ENCODE measurements around the gene SPTBN2.

Gene SPTBN2

GRCh38 chr11:66686801-66687750 is 41.9 kb downstream of the SPTBN2 start:
- Histone ChIP-seq H3K9ac (ENCODE audit: low read length) (no peak overlapping the region), H3K27me3 (ENCODE audit: control insufficient read depth, insufficient read depth, low read length) (no peaks in the 10 kb centered on the region), H3K36me3 (ENCODE audit: control insufficient read depth, insufficient read depth, low read length) (no peaks in the 10 kb centered on the region), H3K4me1 (ENCODE audit: control insufficient read depth, insufficient read depth, low read length) (no peaks in the 10 kb centered on the region), H3K4me3 (ENCODE audit: low read length) (no peak overlapping the region), H3K9me3 (ENCODE audit: control insufficient read depth, low read length) (no peaks in the 10 kb centered on the region)

- Histone ChIP-seq H3K4me3 (ENCODE audit: low read length) (no peak overlapping the region), H3K9me3 (ENCODE audit: control insufficient read depth, low read length) (no peaks in the 10 kb centered on the region), H3K9ac (ENCODE audit: low read length) (no peak overlapping the region), H3K36me3 (ENCODE audit: control insufficient read depth, insufficient read depth, low read length) (no peaks in the 10 kb centered on the region), H3K4me1 (ENCODE audit: control insufficient read depth, insufficient read depth, low read length) (no peaks in the 10 kb centered on the region), H3K27me3 (ENCODE audit: control insufficient read depth, insufficient read depth, low read length) (no peaks in the 10 kb centered on the region)
Measured at GRCh38 chr11:66686100-66686785, 42.8 kb downstream of the SPTBN2 start.

- Histone ChIP-seq H3K27me3 (ENCODE audit: control insufficient read depth, insufficient read depth, low read length) (no peaks in the 10 kb centered on the region), H3K9me3 (ENCODE audit: control insufficient read depth, low read length) (no peaks in the 10 kb centered on the region), H3K9ac (ENCODE audit: low read length) (no peak overlapping the region), H3K36me3 (ENCODE audit: control insufficient read depth, insufficient read depth, low read length) (no peaks in the 10 kb centered on the region), H3K4me1 (ENCODE audit: control insufficient read depth, insufficient read depth, low read length) (no peaks in the 10 kb centered on the region), H3K4me3 (ENCODE audit: low read length) (no peak overlapping the region)
Measured at GRCh38 chr11:66685276-66686099, 43.5 kb downstream of the SPTBN2 start.

- Histone ChIP-seq H3K4me3 (ENCODE audit: low read length) (no peak overlapping the region), H3K4me1 (ENCODE audit: control insufficient read depth, insufficient read depth, low read length) (no peaks in the 10 kb centered on the region), H3K27me3 (ENCODE audit: control insufficient read depth, insufficient read depth, low read length) (no peaks in the 10 kb centered on the region), H3K36me3 (ENCODE audit: control insufficient read depth, insufficient read depth, low read length) (no peaks in the 10 kb centered on the region), H3K9ac (ENCODE audit: low read length) (no peak overlapping the region), H3K9me3 (ENCODE audit: control insufficient read depth, low read length) (no peaks in the 10 kb centered on the region)
Measured at GRCh38 chr11:66684635-66685034, 44.4 kb downstream of the SPTBN2 start.

- Histone ChIP-seq H3K27me3 (ENCODE audit: control insufficient read depth, insufficient read depth, low read length) (no peaks in the 10 kb centered on the region), H3K4me3 (ENCODE audit: low read length) (no peak overlapping the region), H3K9ac (ENCODE audit: low read length) (no peak overlapping the region), H3K9me3 (ENCODE audit: control insufficient read depth, low read length) (no peaks in the 10 kb centered on the region), H3K36me3 (ENCODE audit: control insufficient read depth, insufficient read depth, low read length) (no peaks in the 10 kb centered on the region), H3K4me1 (ENCODE audit: control insufficient read depth, insufficient read depth, low read length) (peaks cover under 1% of the 10 kb centered on the region)
Measured at GRCh38 chr11:66683877-66684276, 45.1 kb downstream of the SPTBN2 start.

- Histone ChIP-seq H3K9me3 (ENCODE audit: control insufficient read depth, low read length) (no peaks in the 10 kb centered on the region), H3K9ac (ENCODE audit: low read length) (no peak overlapping the region)
Measured at GRCh38 chr11:66680966-66681645, 47.9 kb downstream of the SPTBN2 start.

GRCh38 chr11:66677599-66678375 is 51.2 kb downstream of the SPTBN2 start, which contains the start of gene RBM4B:
RBM4B (minus strand) TSS chr11:66677887; CDS start chr11:66677079, 808 bp downstream.
- H3K4me1 ChIP-seq (ENCODE audit: control insufficient read depth, insufficient read depth, low read length), result peaks cover 14% of the 10 kb centered on the region

More at GRCh38 chr11:66680966-66681645, 47.9 kb downstream of the SPTBN2 start:
- Histone ChIP-seq H3K4me1 (ENCODE audit: control insufficient read depth, insufficient read depth, low read length) (peaks cover 13% of the 10 kb centered on the region), H3K4me3 (ENCODE audit: low read length) (no peak overlapping the region), H3K36me3 (ENCODE audit: control insufficient read depth, insufficient read depth, low read length) (no peaks in the 10 kb centered on the region), H3K27me3 (ENCODE audit: control insufficient read depth, insufficient read depth, low read length) (no peaks in the 10 kb centered on the region)

GRCh38 chr11:66676931-66677598 is 52.0 kb downstream of the SPTBN2 start:
- Histone ChIP-seq H3K27me3 (ENCODE audit: control insufficient read depth, insufficient read depth, low read length) (no peaks in the 10 kb centered on the region), H3K36me3 (ENCODE audit: control insufficient read depth, insufficient read depth, low read length) (no peaks in the 10 kb centered on the region), H3K9me3 (ENCODE audit: control insufficient read depth, low read length) (no peaks in the 10 kb centered on the region), H3K4me3 (ENCODE audit: low read length) (peak overlapping the region; percentile 28), H3K9ac (ENCODE audit: low read length) (peak overlapping the region; percentile 86), H3K4me1 (ENCODE audit: control insufficient read depth, insufficient read depth, low read length) (peaks cover 14% of the 10 kb centered on the region)

More at GRCh38 chr11:66677599-66678375, 51.2 kb downstream of the SPTBN2 start, which contains the start of gene RBM4B:
- Histone ChIP-seq H3K36me3 (ENCODE audit: control insufficient read depth, insufficient read depth, low read length) (no peaks in the 10 kb centered on the region), H3K9me3 (ENCODE audit: control insufficient read depth, low read length) (no peaks in the 10 kb centered on the region), H3K27me3 (ENCODE audit: control insufficient read depth, insufficient read depth, low read length) (no peaks in the 10 kb centered on the region), H3K4me3 (ENCODE audit: low read length) (peak within 1 kb of the TSS; percentile 28), H3K9ac (ENCODE audit: low read length) (peak within 1 kb of the TSS; percentile 86)

- H3K9me3 ChIP-seq (ENCODE audit: control insufficient read depth, low read length), result no peaks in the 10 kb centered on the region
- H3K9ac ChIP-seq (ENCODE audit: low read length), result no peak overlapping the region
- H3K4me1 ChIP-seq (ENCODE audit: control insufficient read depth, insufficient read depth, low read length), result peaks cover 14% of the 10 kb centered on the region
- no peaks in the 10 kb centered on the region for H3K36me3 ChIP-seq (ENCODE audit: control insufficient read depth, insufficient read depth, low read length)
- no peak overlapping the region for H3K4me3 ChIP-seq (ENCODE audit: low read length)
- H3K27me3 ChIP-seq (ENCODE audit: control insufficient read depth, insufficient read depth, low read length), result no peaks in the 10 kb centered on the region
Measured at GRCh38 chr11:66676282-66676919, 52.6 kb downstream of the SPTBN2 start.

GRCh38 chr11:66674964-66675602 is 53.9 kb downstream of the SPTBN2 start:
- H3K9me3 ChIP-seq (ENCODE audit: control insufficient read depth, low read length), result no peaks in the 10 kb centered on the region
- no peaks in the 10 kb centered on the region for H3K27me3 ChIP-seq (ENCODE audit: control insufficient read depth, insufficient read depth, low read length)
- no peak overlapping the region for H3K9ac ChIP-seq (ENCODE audit: low read length)
- no peak overlapping the region for H3K4me3 ChIP-seq (ENCODE audit: low read length)
- H3K4me1 ChIP-seq (ENCODE audit: control insufficient read depth, insufficient read depth, low read length), result peaks cover 14% of the 10 kb centered on the region
- H3K36me3 ChIP-seq (ENCODE audit: control insufficient read depth, insufficient read depth, low read length), result no peaks in the 10 kb centered on the region
